ENCODE results near the gene HSD3B1.
A peak's percentile ranks its signal among the peaks of the same experiment; 100 is the strongest.

HSD3B1 gene

DNA sequence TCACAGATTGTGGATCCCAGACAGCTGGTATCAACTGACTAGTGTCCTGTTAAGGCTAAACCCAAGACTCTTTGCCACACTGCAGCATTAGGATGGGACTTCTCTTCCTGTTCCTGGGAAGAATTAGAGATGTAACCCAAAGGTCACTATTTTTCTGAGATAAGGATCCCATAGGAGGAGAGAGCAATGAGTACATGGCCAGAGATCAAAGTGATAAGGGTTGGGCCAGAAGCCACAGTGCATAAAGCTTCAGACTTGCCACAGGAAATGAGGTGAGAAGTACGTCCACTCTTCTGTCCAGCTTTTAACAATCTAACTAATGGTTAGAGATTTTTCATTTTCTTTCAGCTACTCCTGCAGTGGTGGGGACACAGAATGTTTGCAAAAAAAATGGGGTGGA, at the start of gene HSD3B1:
Gene HSD3B1 (plus strand): TSS at position 270 of the 400 bp plus-strand sequence. CDS start 267 bp downstream, outside the sequence.
- TF ChIP-seq, protein P1, sequence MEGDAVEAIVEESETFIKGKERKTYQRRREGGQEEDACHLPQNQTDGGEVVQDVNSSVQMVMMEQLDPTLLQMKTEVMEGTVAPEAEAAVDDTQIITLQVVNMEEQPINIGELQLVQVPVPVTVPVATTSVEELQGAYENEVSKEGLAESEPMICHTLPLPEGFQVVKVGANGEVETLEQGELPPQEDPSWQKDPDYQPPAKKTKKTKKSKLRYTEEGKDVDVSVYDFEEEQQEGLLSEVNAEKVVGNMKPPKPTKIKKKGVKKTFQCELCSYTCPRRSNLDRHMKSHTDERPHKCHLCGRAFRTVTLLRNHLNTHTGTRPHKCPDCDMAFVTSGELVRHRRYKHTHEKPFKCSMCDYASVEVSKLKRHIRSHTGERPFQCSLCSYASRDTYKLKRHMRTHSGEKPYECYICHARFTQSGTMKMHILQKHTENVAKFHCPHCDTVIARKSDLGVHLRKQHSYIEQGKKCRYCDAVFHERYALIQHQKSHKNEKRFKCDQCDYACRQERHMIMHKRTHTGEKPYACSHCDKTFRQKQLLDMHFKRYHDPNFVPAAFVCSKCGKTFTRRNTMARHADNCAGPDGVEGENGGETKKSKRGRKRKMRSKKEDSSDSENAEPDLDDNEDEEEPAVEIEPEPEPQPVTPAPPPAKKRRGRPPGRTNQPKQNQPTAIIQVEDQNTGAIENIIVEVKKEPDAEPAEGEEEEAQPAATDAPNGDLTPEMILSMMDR (IDR thresholded peaks at IDR 0.05; ENCODE audit: insufficient read depth, low read depth, low read length, missing control alignments), result no peak
- no peak within 1 kb of the TSS for H3K4me3 ChIP-seq (ENCODE audit: low read length)

DNA sequence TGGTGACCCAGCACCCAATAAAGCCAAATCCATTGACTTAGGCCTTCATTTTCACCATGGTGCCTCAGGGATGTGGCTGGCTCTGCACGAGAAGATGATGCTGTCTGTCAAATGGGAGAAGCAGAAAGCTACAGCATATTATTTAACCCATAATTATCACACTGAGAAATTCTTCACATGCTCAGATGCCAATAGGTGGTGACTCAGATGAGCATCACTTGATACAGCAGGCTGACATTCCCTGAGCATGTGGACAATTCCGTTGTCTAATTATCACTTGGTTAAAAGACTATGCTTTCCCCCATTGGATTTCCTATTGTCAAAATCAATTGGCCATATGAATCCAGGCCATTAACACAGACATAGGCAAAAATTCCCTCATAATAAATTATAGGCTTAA, 44.0 kb upstream of the HSD3B1 start:
- TF ChIP-seq, protein P1 (IDR thresholded peaks at IDR 0.05; ENCODE audit: insufficient read depth, low read depth, low read length, missing control alignments), result no peak
- DNase-seq (ENCODE audit: low read depth), result peak; percentile 36
- no peak overlapping the region for H3K4me3 ChIP-seq (ENCODE audit: low read length)

More for the DNA sequence above, at the start of gene HSD3B1:
- no peak for DNase-seq (ENCODE audit: low read depth)

DNA sequence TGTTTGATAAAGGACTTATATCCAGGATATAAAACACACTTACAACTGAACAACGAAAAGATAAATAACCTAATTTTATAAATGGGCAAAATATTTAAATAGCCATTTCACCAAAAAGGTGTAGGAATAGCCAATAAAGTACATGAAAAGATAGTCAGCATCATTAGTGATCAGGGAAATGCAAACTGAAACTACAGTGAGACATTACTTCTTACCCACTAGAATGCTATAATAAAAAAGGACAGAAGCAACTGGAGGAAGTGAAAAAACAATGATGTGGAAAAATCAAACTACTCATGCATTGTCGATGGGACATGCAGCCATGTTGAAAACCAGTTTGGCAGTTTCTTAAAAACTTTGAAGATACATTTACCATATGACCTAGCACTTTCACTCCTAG, 43.4 kb upstream of the HSD3B1 start:
- no peak for DNase-seq (ENCODE audit: low read depth)
- H3K4me3 ChIP-seq (ENCODE audit: low read length), result no peak overlapping the region
- TF ChIP-seq, protein P1 (IDR thresholded peaks at IDR 0.05; ENCODE audit: insufficient read depth, low read depth, low read length, missing control alignments), result no peak

DNA sequence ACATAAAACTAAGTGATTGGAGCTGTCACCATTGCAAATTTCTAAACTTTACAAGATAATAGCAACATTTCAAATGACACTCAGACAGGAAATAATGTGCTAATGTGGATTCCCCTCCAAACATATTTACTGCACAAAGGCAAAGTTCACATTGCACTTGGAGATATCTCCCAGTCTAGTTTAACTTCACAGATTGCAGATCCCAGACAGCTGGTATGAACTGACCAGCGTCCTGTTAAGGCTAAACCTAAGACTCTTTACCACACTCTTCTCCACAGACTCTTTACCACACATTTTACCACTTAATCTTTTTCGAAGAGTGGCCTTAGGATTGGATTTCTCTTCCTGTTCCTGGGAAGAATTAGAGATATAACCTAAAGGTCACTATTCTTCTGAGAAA, 40.6 kb upstream of the HSD3B1 start:
- no peak overlapping the region for H3K4me3 ChIP-seq (ENCODE audit: low read length)
- no peak for DNase-seq (ENCODE audit: low read depth)
- TF ChIP-seq, protein P1 (IDR thresholded peaks at IDR 0.05; ENCODE audit: insufficient read depth, low read depth, low read length, missing control alignments), result no peak

DNA sequence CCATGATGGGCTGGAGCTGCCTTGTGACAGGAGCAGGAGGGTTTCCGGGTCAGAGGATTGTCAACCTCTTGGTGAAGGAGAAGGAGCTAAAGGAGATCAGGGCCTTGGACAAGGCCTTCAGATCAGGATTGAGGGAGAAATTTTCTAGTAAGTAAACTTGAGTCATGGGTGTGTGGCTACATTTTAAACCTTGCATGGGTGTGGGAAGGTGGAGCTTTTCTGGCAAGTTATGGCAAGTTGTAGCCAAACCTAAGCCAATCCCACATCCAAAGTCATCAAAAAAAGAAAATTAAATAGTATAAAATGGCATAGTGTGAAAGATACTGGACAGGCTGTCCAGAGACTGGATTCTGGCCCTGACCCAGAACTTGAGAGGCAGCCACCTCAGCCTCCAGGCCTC, 39.8 kb upstream of the HSD3B1 start:
- peak; percentile 81 for DNase-seq (ENCODE audit: low read depth)
- TF ChIP-seq, protein P1 (IDR thresholded peaks at IDR 0.05; ENCODE audit: insufficient read depth, low read depth, low read length, missing control alignments), result no peak
- H3K4me3 ChIP-seq (ENCODE audit: low read length), result no peak overlapping the region

DNA sequence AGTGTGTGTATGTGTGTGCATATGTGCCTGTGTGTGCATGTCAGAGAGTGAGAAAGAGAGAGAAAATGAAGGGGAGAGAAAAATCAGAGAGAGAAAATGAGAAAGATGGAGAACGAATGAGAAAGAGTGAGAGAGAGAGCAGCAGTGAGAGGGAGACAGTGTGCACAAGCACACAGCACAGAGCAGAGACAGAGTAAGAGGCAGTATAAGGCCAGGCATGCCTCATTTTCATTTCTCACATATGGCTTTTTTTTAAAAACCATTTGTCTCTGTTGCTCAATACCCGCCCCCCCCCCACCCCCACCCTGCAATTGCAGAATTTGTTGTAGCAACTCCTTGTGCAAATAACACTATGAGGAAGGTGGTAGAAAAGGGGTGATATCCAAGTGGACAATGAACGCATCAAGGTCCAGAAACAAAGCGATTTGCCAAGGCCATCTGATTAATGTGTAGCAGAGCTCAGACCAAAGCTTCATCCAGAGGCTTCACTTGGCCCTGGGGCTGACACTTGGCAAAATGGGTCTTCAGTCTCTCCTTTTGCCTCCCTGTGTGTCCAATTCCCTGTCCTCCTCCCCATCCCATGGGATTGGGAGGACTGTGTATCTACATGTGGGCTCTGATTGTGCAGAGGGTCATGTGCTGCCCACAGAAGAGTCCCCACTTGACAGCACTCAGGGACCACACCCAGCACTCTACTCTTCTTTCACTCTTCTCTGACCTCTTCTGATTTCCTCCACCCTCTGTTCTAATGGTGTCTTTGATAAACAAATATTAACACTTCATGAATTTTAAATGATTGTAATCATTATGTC, 38.9 kb upstream of the HSD3B1 start:
- no peak overlapping the region for H3K4me3 ChIP-seq (ENCODE audit: low read length)
- DNase-seq (ENCODE audit: low read depth), result no peak
- TF ChIP-seq, protein P1 (IDR thresholded peaks at IDR 0.05; ENCODE audit: insufficient read depth, low read depth, low read length, missing control alignments), result no peak

DNA sequence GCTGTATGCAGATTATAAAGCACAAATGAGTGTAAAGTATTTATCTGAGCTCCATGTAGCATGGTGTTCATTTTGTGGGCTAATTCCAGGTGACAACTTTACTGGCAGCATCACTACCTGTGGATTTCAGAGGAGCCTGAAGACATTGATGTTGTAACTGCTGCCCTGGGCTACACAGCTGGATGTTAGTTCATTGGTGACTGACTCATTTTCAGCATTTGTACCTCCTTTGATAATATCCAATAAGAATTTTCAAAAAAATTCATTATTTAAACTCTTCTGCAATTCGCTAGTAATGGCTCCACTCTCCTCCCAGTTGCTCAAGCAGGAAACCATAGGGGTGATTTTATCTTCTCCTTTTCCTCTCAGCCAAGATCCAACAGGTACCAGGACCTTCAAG, 37.3 kb upstream of the HSD3B1 start:
- peak; percentile 64 for DNase-seq (ENCODE audit: low read depth)
- no peak overlapping the region for H3K4me3 ChIP-seq (ENCODE audit: low read length)
- TF ChIP-seq, protein P1 (IDR thresholded peaks at IDR 0.05; ENCODE audit: insufficient read depth, low read depth, low read length, missing control alignments), result no peak

Data from epithelial cell of esophagus (primary cell).